Activated CD4-positive, alpha-beta T cell treated with anti-CD3 and anti-CD28 coated beads, Interleukin-2, amount 50 U/mL, for 1 hour (primary cell): ENCODE measurements around the gene EHMT2.

ENCODE experiments used
- DNase-seq: peaks from one replicate; pipeline ENCODE4 v3.0.0-alpha.2; 2020

EHMT2 gene

GRCh38 chr6:31888276-31889258, 8.9 kb downstream of the EHMT2 start:
- peak; percentile 58 for DNase-seq

DNA sequence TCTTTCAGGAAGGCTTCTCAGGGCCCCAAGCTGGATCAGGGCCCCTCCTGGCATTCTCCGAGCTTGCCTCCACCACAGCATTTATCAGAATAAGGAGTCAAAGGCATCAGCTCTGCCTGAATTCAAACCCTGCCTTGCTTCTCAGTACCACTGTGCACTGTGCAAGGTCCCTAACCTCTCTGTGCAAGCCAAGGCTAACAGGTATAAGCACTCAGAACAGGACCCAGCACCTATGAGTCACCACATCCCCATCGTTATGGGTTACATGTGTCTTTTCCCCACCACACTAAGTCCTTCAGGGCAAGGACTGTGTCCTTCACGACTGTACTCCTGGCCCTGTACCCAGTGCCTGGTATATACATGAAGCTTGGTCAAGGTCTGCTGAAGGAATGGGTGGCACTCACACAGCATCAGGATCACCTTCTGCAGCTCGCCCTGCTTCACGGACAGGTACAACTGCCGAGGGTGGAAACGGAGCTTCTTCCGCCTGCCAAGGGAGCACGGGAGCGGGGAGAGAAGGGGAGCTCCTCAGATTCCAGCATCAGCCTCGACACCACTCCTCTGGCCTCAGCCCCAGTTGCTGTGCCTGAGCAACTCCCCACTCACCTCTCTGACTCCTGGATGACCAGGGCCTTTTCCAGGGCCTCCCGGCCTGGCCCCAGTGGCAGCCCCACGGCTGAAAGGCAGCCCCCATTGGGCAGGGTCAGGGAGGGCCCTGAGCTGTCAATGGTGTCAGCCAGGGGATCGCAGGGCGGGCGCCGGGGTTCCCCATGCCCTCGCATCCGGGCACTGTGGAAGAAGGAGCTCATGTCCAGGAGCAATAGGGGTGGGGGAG, 10.1 kb downstream of the EHMT2 start:
- no peak for DNase-seq

GRCh38 chr6:31886541-31886991, 10.9 kb downstream of the EHMT2 start:
- no peak for DNase-seq

GRCh38 chr6:31884528-31885035, 12.9 kb downstream of the EHMT2 start:
- DNase-seq = no peak

- no peak for DNase-seq
Observed at GRCh38 chr6:31883676-31884075, 13.8 kb downstream of the EHMT2 start.

- no peak for DNase-seq
Observed at GRCh38 chr6:31882344-31882743, 15.2 kb downstream of the EHMT2 start.

GRCh38 chr6:31881136-31881859, 16.2 kb downstream of the EHMT2 start:
- DNase-seq = no peak

GRCh38 chr6:31880616-31881015, 16.9 kb downstream of the EHMT2 start:
- DNase-seq = no peak

DNA sequence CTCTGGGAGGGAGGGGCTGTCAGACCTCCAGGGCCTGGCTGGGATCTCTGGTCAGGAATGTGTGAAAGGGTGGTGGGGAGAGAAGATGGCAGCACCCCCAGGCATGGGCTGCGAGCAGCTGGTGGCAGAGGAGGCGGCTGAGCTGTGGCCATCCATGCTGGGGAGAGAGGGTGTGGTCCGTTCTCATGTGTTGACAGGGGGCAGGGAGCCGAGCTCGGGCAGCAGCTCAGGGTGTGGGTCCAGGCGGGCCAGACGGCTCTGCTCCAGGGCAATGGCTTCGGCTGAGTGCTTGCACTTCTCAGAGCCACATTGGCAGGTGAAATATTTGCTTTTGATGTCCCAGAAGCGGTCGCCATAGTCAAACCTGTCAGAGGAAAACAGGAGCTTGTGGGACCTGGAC, 17.6 kb downstream of the EHMT2 start:
- DNase-seq = no peak

GRCh38 chr6:31879143-31879542, 18.4 kb downstream of the EHMT2 start:
- no peak for DNase-seq

GRCh38 chr6:31878726-31879125, 18.8 kb downstream of the EHMT2 start, which contains the start of gene SLC44A4:
SLC44A4 (minus strand) TSS chr6:31878997; CDS start chr6:31878980, 17 bp downstream.
- no peak for DNase-seq

- no peak for DNase-seq
Observed at GRCh38 chr6:31878222-31878621, 19.3 kb downstream of the EHMT2 start.

DNA sequence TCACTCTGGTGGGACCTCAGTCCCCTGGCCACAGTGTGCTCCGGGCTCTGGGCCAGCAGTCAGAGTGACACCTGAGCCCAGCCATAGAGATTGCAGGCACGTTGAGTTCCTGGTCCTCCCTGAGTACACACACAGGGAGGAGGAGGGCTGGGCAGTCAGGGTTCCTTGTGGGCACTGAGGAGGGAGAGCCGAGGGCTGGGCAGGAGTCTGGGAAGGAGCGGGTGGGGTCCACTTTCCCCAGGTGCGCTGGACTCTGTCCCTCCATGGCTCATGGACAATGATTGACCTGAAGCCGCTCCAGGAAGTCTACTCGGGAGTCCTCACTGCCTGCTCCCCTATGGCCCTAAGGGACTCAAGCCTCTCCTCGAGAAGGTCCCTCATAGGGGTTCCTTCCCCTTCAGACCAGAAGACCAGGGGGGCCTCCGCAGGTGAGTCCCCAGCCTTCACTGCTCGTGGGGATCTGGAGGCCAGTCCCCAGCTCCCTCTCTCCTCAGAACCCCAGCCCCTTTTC, 19.8 kb downstream of the EHMT2 start:
- no peak for DNase-seq

- no peak for DNase-seq
Observed at GRCh38 chr6:31877125-31877650, 20.3 kb downstream of the EHMT2 start.

DNA sequence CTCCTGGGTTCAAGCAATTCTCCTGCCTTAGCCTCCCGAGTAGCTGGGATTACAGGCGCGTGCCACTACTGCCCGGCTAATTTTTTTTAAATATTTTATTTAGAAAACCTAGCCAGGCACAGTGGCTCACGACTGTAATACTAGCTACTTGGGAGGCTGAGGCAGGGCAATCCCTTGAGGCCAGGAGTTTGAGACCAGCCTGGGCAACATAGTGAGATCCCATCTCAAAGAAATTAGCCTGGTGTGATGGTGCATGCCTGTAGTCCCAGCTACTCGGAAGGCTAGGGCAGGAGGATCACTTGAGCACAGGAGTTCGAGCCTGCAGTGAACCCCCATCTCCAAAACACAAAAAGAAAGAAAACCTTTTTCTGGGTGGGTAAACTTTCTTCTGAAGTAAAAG, 21.1 kb downstream of the EHMT2 start:
- DNase-seq = no peak

DNA sequence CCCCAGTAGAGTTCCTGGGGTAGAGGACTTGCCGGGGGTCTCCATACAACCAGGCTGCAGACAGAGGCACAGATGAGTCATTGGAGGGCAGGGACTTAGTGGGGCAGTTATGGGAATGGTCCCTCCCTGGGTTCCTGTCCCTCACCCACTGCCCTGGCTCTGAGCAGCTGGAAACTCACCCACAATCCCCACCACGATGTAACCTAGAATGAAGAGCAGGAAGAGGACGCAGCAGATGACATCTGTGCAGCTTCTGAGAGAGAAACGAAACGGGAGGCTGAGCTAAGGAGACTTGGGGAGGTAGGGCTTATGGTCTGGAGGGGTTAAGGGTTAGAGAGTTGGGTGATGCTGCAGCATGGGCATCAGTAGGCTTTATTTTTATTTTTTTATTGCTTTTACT, 21.6 kb downstream of the EHMT2 start:
- no peak for DNase-seq

GRCh38 chr6:31874836-31875572, 22.5 kb downstream of the EHMT2 start:
- DNase-seq = no peak

DNA sequence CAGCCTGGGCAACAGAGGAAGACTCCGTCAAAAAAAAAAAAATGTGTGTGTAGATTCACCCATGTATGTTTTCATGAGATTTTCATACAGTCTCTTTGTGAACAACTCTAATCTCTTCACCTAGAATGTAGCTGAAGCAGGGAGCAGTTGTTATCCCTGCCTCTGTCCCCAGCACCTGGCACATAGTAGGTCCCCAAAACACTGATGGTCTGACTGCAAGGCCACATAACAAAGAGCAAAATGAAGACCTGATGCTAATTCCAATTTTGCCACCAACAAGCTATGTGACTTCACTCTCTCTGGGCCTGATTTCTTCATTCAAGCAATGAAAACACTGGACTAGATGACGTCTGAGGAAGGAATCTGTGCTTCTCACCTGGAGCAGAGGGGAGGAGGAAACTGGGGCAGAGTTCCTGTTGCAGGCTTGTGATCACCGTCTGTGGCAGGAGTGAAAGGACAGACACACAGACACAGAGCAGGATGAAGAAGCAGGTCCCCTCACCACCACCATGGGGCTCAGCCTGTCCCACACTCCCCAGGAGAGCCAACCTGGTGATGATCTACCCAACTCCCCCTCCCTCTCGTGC, 23.3 kb downstream of the EHMT2 start:
- no peak for DNase-seq

- DNase-seq = no peak
Observed at GRCh38 chr6:31871046-31871659, 26.3 kb downstream of the EHMT2 start.

DNA sequence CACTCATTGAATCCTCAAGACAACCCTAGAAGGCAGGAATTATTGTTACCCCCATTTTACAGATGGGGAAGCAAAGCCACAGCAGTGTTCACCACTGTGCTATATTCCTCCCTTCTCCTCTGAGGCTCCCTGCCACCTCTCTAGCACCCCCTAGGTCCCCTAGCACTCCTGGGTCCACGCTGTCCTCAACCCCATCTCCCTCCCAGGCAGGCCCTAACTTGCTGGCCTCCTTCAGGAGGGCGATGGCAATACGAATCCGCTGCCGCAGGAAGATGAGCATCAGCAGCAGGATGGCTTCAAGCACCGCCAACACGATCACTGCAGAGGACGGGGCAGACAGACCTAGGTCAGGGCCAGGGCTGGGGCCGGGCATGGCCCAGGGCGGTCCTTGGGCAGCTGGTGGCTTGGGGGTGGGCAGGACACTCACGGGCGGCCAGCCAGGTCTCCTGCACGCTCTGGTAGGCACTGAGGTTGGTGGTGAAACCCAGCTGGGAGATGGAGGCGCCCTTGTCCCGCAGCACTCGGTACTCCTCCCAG, 27.0 kb downstream of the EHMT2 start:
- no peak for DNase-seq
